PC-3 (cell line): ENCODE data around the gene AADACL4. TPM values are rescaled to one million over a fixed set of nuclear protein-coding genes. Genes with fewer than 3 reads are reported as not detected.

ENCODE experiments used
- ATAC-seq: fragments of 200-7000 bp; cut with Tn5 transposase; 2 replicates; pipeline ENCODE4 v1.9.1; 2020; ENCODE audit warnings: mild to moderate bottlenecking, moderate library complexity
- BruUV-seq: library from RNA; stranded (reverse); fragments of 400-500 nt; replicated peaks from 2 replicates; lab custom pipeline; 2021; lab: Mats Ljungman, UMichigan
- CTCF ChIA-PET: fragments of 300-600 bp; sonication (Branson Sonifier 250); formaldehyde crosslinking; loops from one replicate; lab custom pipeline; 2022; ENCODE audit warnings: antibody characterized with exemption; lab: Charles Lee
- POLR2A ChIA-PET: fragments of 300-600 bp; sonication (Branson Sonifier 250); formaldehyde crosslinking; loops from one replicate; lab custom pipeline; 2022; ENCODE audit warnings: antibody characterized with exemption; ENCODE audit not compliant: unreplicated experiment; lab: Charles Lee
- DNase-seq: peaks from one replicate; pipeline ENCODE4 v3.0.0-alpha.2; 2015
- H2AFZ ChIP-seq: fragments of 300-600 bp; sonication (generic); 2 replicates; pipeline ENCODE4 v1.6.0; 2016; ENCODE audit warnings: antibody characterized with exemption, low read length
- H3F3A ChIP-seq: fragments of 300-600 bp; sonication (generic); one replicate; pipeline ENCODE4 v1.6.0; 2017; ENCODE audit warnings: antibody characterized with exemption, low read length, control low read depth, mild to moderate bottlenecking; ENCODE audit not compliant: unreplicated experiment
- H3K27ac ChIP-seq: fragments of 300-600 bp; sonication (generic); 2 replicates; pipeline ENCODE4 v1.5.1; 2016; ENCODE audit warnings: mild to moderate bottlenecking, low read length
- H3K27me3 ChIP-seq: fragments of 300-600 bp; sonication (generic); 2 replicates; pipeline ENCODE4 v1.6.1; 2016; ENCODE audit warnings: low read length, mixed read lengths
- H3K36me3 ChIP-seq: fragments of 300-600 bp; sonication (generic); 2 replicates; pipeline ENCODE4 v1.6.1; 2016; ENCODE audit warnings: low read depth, mixed run types, low read length, mixed read lengths
- H3K4me1 ChIP-seq: fragments of 300-600 bp; sonication (generic); 2 replicates; pipeline ENCODE4 v1.5.1; 2016; ENCODE audit warnings: low read length; ENCODE audit not compliant: insufficient read depth
- H3K4me2 ChIP-seq: fragments of 300-600 bp; sonication (generic); 2 replicates; pipeline ENCODE4 v1.6.0; 2016; ENCODE audit warnings: low read length
- H3K4me3 ChIP-seq: fragments of 300-600 bp; sonication (generic); 2 replicates; pipeline ENCODE4 v1.5.1; 2016; ENCODE audit warnings: mild to moderate bottlenecking, low read length, mixed read lengths
- H3K79me2 ChIP-seq: fragments of 300-600 bp; sonication (generic); 2 replicates; pipeline ENCODE4 v1.6.1; 2017; ENCODE audit warnings: low read length, mixed read lengths
- H3K9ac ChIP-seq: fragments of 300-600 bp; sonication (generic); 2 replicates; pipeline ENCODE4 v1.6.0; 2016; ENCODE audit warnings: mild to moderate bottlenecking, low read length
- H3K9me2 ChIP-seq: fragments of 300-600 bp; sonication (generic); replicated peaks from 2 replicates; pipeline ENCODE4 v1.6.1; 2016; ENCODE audit warnings: mixed run types, low read length, mixed read lengths
- H3K9me3 ChIP-seq: fragments of 300-600 bp; sonication (generic); 2 replicates; pipeline ENCODE4 v1.6.1; 2016; ENCODE audit warnings: low read length, mixed read lengths
- H4K20me1 ChIP-seq: fragments of 300-600 bp; sonication (generic); 2 replicates; pipeline ENCODE4 v1.6.1; 2016; ENCODE audit warnings: low read length, mixed read lengths
- CTCF ChIP-seq: fragments of 300-600 bp; sonication (generic); conservative IDR thresholded peaks from 2 replicates; pipeline ENCODE4 v1.5.1; 2017; ENCODE audit warnings: antibody characterized with exemption, low read depth, mild to moderate bottlenecking, low read length
- EZH2 ChIP-seq: fragments of 300-600 bp; sonication (generic); IDR thresholded peaks from one replicate; pipeline ENCODE4 v1.6.1; 2017; ENCODE audit warnings: antibody characterized with exemption, mild to moderate bottlenecking, low read length; ENCODE audit not compliant: unreplicated experiment
- EZH2phosphoT487 ChIP-seq: fragments of 300-600 bp; sonication (generic); IDR thresholded peaks from 2 replicates; pipeline ENCODE4 v1.6.1; 2018; ENCODE audit warnings: mild to moderate bottlenecking, antibody characterized with exemption, low read length, borderline replicate concordance
- intact Hi-C: fragments of 100-400 bp; cut with micrococcal nuclease; formaldehyde crosslinking; loops from 2 replicates; pipeline ENCODE4 v1.9.0; 2023
- total RNA-seq: library from RNA; depleted of rRNA; stranded (reverse); fragments of >200 nt; gene quantifications from 2 replicates; pipeline ENCODE4 v1.2.3, GENCODE V29; 2014

Gene AADACL4
- total RNA-seq, 1 experiment from 2014 or later = not detected

- Histone ChIP-seq H4K20me1 (no peaks in the 10 kb centered on the region), H3K9ac (no peak overlapping the region), H3F3A (no peaks in the 10 kb centered on the region), H2AFZ (no peak overlapping the region), H3K4me1 (no peaks in the 10 kb centered on the region), H3K27ac (no peak overlapping the region), H3K4me3 (no peak overlapping the region), H3K4me2 (no peak overlapping the region), H3K36me3 (no peaks in the 10 kb centered on the region), H3K9me3 (no peaks in the 10 kb centered on the region), H3K27me3 (peaks cover 9% of the 10 kb centered on the region), H3K79me2 (no peaks in the 10 kb centered on the region), H3K9me2 (no peaks in the 10 kb centered on the region)
- intact Hi-C loops = no loop called here
- ATAC-seq (no peak), DNase-seq (no peak)
- no peak for TF ChIP-seq EZH2phosphoT487
- TF ChIP-seq CTCF = no peak
- no peak for TF ChIP-seq EZH2
- ChIA-PET POLR2A (interaction anchor here (0.6 kb wide), 1 partner anchor 537 kb away, joined by 4 read pairs; no protein-coding TSS in a partner anchor), CTCF (no interaction called here)
- no TSS peak for BruUV-seq
These were observed 64.7 kb downstream of the AADACL4 start for GRCh38 chr1:12708396-12709090.

GRCh38 chr1:12709091-12709491 is 65.2 kb downstream of the AADACL4 start:
- no TSS peak for BruUV-seq
- CTCF ChIA-PET = no interaction called here
- H3K4me1 ChIP-seq = no peaks in the 10 kb centered on the region

More at GRCh38 chr1:12709091-12709491, 65.2 kb downstream of the AADACL4 start:
- Histone ChIP-seq H3K27me3 (peaks cover 9% of the 10 kb centered on the region), H4K20me1 (no peaks in the 10 kb centered on the region), H3K9me2 (no peaks in the 10 kb centered on the region), H3K9me3 (no peaks in the 10 kb centered on the region), H3K79me2 (no peaks in the 10 kb centered on the region), H3K4me3 (no peak overlapping the region), H3K4me2 (no peak overlapping the region), H3K9ac (no peak overlapping the region), H3K27ac (no peak overlapping the region), H3F3A (no peaks in the 10 kb centered on the region), H3K36me3 (no peaks in the 10 kb centered on the region), H2AFZ (no peak overlapping the region)
- no peak for ATAC-seq
- no peak for TF ChIP-seq CTCF
- TF ChIP-seq EZH2phosphoT487 = no peak
- TF ChIP-seq EZH2 = no peak
- no peak for DNase-seq
- intact Hi-C loops = no loop called here
- POLR2A ChIA-PET = no interaction called here
